Measurements from ENCODE around the gene TMEM203.

TMEM203 gene

DNA sequence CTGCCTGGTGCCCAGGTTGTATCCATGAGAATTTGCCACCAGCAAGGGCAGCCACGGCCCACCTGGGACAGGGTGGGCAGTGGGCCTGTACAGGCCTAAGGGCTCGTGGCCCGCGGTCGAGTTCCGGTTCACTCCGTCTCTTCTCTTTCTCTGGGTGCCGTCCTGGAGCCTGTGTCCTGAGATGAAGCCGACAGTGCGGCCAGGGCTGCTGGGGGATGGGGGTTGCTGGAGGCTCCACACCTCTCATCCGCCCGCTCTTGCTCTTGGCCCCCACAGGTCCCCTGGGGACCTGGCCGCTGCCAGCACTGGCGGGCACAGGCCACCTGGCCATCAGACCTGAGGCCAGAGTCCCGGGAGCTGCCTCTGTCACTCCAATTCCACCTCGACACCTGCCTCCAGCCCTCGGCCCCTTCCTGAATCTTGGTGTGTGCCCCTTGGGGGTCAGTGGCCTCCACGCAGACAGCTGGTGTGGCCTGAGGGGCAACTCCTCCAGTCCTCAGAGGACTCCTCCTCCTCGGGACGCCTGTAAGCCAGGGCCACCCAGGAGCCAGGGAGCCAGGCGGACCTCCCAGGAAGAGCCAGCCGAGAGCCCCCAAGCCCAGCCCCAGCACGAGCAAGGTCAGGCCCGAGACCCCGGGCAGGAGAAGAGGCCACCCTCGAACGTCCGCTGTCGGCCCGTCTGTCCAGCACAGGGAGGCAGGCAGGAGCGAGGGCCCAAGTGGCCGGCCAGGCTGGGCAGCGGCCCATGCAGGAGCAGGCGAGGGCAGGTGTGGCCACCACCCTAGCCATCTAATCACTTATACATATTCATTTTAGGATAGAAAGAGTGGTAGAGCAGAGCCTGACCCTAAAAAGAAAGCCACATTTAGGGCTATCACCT lies 40.8 kb downstream of the TMEM203 start:
- DNase-seq: no peak

DNA sequence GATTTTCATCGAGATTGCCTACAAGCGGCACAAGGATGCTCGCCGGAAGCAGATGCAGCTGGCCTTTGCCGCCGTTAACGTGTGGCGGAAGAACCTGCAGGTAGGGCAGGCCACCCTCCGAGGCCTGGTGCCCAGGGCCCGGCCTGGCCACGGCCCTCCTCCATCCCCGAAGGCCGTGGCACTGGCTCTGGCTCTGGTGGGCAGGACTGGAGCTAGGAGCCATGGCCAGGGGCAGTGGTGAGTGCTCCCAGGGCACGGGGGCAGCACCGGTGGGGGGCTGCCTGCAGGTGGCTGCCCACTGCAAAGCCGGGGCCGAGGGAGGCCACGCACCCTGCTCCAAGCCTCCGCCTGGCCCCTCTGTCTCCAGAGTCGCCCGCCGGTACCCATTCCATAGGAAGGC lies 41.6 kb downstream of the TMEM203 start:
- no peak for DNase-seq

DNA sequence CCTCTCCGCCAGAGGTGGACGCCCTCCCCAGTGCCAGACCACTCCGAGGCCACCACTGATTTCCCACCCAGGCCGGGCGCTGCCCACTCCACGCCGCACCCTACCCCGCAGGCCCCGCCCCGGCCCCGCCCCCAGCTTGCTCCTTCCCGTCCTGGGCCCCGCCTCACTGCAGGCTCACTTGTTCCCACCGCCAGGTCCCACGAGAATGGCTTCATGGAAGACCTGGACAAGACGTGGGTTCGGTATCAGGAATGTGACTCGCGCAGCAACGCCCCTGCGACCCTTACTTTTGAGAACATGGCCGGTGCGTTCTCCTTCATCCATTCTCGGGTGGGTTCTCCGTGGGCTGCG lies 42.1 kb downstream of the TMEM203 start:
- no peak for DNase-seq

DNA sequence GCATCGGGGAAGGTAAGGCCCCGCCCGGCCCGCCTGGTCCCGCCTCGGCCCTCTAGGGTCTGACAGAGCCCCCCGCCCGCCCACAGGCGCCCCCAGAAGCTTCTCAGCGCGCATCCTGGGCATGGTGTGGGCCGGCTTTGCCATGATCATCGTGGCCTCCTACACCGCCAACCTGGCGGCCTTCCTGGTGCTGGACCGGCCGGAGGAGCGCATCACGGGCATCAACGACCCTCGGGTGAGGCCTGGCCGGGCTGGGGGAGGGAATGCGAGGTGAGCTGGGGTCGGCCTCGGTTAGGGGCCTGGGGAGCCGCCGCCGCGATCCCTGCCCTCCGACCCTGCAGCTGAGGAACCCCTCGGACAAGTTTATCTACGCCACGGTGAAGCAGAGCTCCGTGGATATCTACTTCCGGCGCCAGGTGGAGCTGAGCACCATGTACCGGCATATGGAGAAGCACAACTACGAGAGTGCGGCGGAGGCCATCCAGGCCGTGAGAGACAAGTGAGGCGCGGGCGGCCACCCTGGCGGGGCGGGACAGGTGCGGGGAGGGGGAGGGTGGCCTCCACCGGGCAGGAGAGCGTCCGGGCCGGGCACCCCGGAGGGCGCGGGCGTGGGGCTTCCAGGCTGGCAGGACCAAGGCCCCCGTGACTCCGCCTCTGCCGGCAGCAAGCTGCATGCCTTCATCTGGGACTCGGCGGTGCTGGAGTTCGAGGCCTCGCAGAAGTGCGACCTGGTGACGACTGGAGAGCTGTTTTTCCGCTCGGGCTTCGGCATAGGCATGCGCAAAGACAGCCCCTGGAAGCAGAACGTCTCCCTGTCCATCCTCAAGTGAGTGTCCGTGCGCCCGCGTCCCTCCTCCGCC lies 42.7 kb downstream of the TMEM203 start:
- DNase-seq: no peak

DNA sequence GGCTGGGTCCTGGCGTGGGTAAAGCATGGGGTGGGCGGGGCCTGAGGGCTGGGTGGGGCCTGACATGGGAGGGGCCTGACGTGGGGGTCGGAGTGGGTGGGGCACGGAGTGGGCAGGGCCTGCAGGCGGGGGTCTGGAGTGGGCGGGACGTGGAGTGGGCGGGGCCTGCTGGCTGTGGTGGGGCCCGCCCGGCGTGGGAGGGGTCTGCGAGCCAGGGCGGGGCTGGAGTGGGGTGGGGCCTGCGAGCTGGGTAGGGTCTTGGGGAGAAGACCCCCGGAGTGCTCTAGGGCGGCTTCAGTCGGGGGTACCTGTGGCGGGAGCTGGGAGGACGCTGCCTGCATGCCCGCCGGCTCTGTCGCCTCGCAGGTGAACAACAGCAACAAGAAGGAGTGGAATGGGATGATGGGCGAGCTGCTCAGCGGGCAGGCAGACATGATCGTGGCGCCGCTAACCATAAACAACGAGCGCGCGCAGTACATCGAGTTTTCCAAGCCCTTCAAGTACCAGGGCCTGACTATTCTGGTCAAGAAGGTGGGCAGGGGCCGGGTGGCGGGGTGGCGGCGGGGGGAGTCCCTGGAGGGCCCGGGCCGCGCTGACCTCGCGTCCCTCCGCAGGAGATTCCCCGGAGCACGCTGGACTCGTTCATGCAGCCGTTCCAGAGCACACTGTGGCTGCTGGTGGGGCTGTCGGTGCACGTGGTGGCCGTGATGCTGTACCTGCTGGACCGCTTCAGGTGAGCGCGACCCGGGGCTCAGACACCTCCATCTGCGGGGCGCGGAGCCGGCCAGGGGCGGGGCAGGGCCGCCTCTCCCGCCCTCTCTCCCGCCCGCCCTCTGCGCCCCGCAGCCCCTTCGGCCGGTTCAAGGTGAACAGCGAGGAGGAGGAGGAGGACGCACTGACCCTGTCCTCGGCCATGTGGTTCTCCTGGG lies 43.6 kb downstream of the TMEM203 start:
- DNase-seq: no peak

DNA sequence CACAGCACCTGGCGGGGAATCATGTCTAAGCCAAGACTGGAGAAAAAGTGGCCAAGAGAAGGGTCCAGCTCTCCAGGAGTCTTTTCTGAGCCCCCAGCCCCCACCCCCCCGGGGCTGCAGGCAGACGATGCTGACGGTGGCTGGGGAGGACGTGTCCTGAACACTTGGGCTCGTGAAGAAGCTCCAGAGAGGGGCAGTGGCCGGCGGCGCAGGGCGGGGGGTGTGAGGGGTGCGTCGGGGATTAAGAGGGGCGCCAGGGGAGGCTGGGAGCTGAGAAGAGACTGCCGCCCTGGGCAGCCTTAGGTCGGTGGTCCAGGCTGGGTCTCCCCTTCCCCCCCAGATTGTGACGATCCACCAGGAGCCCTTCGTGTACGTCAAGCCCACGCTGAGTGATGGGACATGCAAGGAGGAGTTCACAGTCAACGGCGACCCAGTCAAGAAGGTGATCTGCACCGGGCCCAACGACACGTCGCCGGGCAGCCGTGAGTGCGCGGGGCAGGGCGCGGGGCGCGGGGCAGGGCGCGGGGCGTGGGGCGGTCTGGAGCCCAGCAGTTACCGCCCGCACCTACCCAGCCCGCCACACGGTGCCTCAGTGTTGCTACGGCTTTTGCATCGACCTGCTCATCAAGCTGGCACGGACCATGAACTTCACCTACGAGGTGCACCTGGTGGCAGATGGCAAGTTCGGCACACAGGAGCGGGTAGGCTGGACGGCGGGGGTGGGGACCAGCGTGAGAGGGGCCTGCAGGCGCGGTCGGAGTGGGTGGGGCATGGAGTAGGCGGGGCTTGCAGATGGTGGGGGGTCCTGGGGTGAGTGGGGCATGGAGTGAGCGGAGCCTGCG lies 44.5 kb downstream of the TMEM203 start:
- no peak for DNase-seq

DNA sequence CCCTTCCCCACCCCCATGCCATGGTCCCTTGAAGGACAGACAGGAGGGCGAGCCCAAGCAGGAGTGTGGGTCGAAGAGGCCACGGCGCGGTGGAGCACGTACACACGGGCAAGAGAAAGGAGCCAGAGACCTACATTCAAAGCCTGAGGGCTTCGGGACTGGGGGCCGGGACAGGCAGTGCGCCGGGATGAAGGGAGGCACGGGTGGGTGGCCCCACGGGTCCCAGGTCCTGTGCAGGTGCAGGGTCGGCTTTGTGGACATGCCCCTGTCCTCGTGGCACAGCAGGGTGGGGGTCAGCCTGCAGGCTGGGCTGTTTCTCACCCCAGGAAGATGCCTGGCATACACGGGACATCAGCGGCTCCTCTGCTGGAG lies 45.4 kb downstream of the TMEM203 start:
- no peak for DNase-seq

DNA sequence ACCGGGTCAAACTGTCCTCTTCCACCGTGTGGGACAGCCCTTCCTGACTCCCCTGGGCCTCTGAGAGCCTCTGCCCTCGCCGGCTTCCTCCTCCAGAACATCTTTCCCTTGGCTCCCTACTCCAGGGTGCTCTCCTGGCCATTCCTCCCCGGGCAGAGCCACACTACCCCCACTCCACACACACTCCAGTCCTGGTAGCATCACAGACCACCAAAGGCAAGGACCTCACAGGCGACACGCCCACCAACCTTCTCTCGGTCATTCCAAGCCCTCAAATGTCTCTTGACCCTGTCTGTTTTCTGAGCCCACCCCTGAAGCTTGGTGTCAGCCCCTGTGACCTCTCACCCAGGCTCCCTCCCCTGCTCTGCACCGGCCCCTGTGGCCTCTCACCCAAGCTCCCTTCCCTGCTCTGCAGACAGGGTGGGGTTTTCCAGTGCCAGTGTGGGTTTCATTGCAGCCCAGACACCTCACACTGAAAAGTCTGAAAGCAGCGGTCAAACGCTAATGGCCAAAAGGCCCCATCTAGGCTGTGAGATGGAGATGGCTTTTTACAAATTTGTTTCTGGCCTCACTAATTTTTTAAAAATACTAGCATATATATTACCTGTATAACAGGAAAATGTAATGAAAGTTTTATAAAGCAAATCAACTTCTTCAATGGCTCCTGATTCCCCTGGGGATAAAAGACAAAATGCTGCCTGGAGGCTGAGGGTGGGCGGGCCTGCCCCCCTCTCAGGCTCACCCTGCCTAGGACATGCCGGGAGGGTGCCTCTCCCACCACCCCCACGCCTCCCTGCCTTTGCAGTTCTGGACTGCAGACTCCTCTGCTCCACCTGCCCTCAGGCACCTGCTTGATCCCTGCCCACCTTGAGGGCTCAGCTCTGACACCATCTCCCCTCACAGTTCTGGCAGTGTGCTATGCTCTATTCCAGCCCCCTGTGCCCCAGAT lies 46.1 kb downstream of the TMEM203 start:
- no peak for DNase-seq

DNA sequence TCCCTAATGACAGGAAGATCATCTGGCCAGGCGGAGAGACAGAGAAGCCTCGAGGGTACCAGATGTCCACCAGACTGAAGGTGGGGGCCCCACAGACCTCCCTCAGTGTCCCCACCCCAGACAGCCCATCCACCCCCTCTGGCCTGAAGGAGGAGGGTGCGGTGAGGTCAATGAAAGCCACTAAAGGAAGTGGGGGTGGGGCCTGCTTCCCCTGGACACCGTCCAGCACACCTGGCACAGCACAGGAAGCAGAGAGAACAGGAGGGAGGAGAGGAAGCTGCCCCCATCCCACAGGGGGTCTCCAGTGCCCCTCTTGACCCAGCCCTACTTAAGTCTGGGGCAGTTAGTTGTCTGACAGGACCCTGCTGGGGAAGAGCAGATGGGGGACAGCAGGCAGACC lies 46.8 kb downstream of the TMEM203 start:
- DNase-seq: no peak

DNA sequence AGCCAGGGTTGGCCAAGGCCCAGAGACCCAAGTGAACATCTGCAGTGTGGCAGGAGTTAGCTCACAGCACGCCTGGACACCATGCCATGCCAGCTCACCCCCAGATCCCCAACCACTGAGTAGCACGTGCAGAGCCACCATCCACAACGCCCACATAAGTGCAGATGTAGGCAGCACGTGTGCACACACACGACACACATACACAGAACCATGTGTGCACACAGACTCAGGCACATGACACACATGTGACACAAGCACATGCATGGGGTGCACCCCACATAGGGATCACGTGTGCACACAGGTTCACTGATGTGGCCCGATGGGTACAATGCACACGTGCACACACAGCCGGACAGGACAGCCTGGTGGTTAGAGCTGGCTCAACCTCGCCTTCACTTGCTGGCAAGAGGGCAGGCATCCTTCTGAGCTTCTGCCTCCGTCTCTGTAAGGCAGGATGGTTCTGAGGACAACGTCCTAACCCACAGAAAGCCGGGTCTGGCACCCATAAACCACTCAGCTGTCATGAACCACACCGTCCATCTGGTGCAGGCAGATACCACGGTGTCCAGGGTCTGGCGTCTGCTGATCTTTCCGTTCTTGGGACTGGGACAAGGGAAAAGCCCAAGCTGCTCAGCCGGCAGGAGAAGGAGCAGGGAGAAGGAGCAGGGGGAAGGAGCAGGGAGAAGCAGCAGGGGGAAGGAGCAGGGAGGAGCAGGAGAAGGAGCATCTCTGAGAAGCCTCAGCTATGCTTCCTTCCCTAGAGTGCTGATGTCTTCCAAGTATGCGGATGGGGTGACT lies 47.6 kb downstream of the TMEM203 start:
- DNase-seq: peak in 1 of 14 donors; percentile 92

DNA sequence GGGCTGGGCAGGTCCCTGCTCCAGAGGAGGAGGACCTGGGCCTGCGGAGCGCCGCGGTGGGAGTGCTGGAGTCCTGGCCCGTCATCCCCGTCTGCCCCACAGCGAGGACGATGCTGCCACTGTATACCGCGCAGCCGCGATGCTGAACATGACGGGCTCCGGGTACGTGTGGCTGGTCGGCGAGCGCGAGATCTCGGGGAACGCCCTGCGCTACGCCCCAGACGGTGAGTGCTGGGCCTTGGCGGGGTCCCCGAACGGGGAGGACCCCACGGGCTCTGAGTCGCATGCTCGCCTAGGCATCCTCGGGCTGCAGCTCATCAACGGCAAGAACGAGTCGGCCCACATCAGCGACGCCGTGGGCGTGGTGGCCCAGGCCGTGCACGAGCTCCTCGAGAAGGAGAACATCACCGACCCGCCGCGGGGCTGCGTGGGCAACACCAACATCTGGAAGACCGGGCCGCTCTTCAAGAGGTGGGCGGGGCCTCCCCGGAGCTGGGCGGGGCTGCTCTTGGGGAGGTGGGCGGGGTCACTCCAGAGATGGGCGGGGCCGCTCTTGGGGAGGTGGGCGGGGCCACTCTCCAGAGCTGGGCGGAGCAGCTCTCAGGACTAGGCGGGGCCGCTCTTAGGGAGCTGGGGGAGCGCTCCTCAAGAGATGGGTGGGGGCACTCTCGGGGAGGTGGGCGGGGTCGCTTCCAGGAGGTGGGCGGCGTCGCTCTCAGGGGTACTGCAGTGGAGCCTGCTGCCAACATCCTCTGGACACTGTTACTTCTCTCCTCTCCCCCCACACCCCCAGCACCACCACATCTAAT lies 48.7 kb downstream of the TMEM203 start:
- no peak for DNase-seq
